ENCODE measurements around the gene TNNT1.

GRCh38 chr19:55178781-55179599 lies 30.0 kb upstream of the TNNT1 start:
- TF ChIP-seq MAX (IDR thresholded peaks at IDR 0.05; ENCODE audit: insufficient read depth, insufficient read length) (peak; percentile 44), CTCF (IDR thresholded peaks at IDR 0.05; ENCODE audit: extremely low read depth in 1 of 2, insufficient read depth in 1 of 2, low read depth in 1 of 2, low read length in 2 of 2) (no peak), EZH2 (IDR thresholded peaks at IDR 0.05; ENCODE audit: borderline replicate concordance, low read depth, low read length, severe bottlenecking) (no peak), POLR2A (IDR thresholded peaks at IDR 0.05; ENCODE audit: low read depth, low read length) (no peak)
